WI38 (cell line): ENCODE data around the gene GXYLT1.
"Not testable (repeated sequence)": the region's sequence is repeated elsewhere in the genome, so short reads cannot be mapped to it uniquely, and the experiment has no call there.

ENCODE experiments used
- H3K4me3 ChIP-seq: 2 replicates; pipeline ENCODE4 v1.5.1; 2011; ENCODE audit warnings: low read depth, mild to moderate bottlenecking, control low read depth, low read length
- TF ChIP-seq, protein P1 (sequence below): IDR thresholded peaks from 2 replicates; pipeline ENCODE4 v1.5.1; 2012; ENCODE audit warnings: low read depth, mild to moderate bottlenecking, control low read depth, low read length

Gene GXYLT1

DNA sequence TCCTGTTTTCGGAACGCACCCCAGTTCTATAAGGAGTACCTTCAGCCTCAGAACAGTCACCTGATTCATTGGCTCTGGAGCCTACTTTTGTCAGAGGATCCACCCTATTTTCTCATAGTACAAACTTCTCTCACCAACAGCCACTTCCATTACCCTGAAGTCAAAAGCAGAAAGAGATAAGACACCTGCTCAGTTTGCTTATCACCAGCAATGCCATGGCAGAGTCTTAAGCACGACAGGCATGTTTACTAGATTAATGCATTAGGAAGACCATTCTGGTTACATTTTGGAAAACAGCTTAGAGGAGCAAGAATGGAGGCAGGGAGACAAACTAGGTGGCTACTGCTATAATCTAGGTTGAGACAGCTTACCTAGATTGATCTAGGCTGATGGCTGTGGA lies 67.7 kb downstream of the GXYLT1 start:
- TF ChIP-seq, protein P1, sequence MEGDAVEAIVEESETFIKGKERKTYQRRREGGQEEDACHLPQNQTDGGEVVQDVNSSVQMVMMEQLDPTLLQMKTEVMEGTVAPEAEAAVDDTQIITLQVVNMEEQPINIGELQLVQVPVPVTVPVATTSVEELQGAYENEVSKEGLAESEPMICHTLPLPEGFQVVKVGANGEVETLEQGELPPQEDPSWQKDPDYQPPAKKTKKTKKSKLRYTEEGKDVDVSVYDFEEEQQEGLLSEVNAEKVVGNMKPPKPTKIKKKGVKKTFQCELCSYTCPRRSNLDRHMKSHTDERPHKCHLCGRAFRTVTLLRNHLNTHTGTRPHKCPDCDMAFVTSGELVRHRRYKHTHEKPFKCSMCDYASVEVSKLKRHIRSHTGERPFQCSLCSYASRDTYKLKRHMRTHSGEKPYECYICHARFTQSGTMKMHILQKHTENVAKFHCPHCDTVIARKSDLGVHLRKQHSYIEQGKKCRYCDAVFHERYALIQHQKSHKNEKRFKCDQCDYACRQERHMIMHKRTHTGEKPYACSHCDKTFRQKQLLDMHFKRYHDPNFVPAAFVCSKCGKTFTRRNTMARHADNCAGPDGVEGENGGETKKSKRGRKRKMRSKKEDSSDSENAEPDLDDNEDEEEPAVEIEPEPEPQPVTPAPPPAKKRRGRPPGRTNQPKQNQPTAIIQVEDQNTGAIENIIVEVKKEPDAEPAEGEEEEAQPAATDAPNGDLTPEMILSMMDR: no peak
- H3K4me3 ChIP-seq: no peak overlapping the region

DNA sequence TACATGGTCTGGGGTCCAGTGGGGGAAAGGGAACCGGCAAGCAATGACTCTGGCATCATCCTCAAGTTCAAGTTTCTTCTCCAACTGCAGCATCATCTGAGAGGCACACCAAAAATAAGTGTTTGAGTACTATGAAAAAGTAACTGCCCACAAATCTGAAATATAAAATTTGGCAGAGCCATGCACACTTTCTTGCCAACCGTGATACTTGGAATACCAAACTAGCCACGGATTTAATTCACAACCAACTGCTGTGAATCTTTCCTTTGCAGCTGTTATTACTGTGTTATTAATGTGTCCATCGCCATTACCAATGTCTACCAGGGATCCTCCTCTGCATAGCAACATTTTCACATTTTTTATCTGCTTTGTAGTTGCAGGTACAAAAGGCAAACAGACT lies 74.6 kb downstream of the GXYLT1 start:
- H3K4me3 ChIP-seq: no peak overlapping the region
- TF ChIP-seq, protein P1: no peak

DNA sequence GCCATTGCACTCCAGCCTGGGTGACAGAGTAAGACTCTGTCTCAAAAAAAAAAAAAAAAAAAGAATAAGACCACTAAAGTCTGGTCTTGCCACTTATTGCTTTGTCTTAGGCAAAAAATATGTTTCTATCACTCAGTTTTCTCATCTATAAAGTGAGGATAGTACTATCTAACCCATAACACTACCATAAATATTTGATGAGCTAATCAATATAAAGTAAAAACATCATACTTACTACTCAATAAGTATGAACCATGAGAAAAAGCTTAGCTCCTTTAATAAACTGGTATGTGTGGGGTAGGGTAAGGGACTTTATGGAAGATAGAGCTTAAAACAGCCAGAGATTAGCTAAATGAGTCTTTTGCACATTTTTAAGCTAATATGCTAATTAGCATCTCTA lies 85.5 kb downstream of the GXYLT1 start:
- TF ChIP-seq, protein P1: no peak
- H3K4me3 ChIP-seq: no peak overlapping the region

DNA sequence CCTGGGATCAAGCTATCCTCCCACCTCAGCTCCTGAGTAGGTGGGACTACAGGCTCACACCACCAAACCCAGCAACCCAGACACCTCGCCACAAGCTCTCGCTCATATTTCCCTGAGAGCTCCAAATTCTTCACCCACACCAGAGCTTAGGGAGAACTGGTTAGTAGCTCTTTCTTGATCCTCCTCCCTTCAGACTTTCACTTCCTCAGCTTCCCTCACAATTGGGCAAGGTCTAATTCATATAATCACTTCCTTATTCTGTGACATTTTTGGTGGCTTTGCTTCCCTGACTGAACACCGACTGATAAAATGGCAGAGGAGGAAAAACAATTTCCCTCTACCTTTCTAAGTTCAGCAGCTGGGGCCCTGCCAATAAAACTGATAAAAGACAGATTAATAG lies 88.5 kb downstream of the GXYLT1 start:
- TF ChIP-seq, protein P1: no peak
- H3K4me3 ChIP-seq: no peak overlapping the region

DNA sequence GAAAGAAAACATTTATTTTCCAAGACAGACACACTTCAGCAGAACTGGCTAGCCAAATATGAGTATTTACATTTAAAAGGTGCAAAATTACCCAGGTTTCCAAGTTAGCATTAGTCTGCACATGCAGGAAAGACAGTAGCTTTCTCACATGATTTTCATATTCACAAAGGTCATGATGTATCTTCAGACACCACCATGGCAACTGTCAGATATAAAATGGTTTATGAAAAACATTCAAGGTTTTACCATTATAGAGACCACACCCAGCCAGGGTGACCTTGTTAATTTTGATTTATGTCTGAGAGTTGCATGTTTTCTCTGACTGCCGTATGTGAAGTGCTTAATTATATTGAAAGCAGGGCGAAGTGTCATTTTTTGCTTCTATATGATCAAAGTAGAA lies 91.2 kb downstream of the GXYLT1 start:
- H3K4me3 ChIP-seq: no peak overlapping the region
- TF ChIP-seq, protein P1: no peak

DNA sequence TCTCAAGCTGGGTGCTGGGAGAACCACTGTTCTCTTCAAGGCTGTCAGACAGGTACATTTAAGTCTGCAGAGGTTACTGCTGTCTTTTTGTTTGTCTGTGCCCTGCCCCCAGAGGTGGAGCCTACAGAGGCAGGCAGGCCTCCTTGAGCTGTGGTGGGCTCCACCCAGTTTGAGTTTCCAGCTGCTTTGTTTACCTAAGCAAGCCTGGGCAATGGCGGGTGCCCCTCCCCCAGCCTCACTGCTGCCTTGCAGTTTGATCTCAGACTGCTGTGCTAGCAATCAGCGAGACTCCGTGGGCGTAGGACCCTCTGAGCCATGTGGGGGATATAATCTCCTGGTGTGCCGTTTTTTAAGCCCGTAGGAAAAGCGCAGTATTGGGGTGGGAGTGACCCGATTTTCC lies 95.7 kb downstream of the GXYLT1 start:
- H3K4me3 ChIP-seq: not testable (repeated sequence)

DNA sequence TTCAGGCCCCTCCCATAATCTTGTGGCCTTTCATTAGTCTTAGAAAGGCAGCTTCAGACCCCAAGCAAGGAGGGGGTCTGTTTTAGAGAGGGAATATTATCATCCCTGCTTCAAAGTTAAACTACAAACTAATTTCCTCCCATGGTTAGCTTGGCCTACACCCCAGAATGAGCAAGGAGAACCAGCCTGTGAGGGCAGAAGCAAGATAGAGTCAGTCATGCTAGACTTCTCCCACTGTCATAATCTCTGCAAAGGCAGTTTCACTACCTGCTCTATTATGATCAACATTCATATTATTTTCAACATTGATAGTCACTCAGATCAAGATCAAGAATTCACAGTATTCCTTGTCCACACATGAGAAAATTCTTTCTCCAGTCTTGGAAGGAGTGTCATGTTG lies 105.1 kb downstream of the GXYLT1 start:
- TF ChIP-seq, protein P1: no peak
- H3K4me3 ChIP-seq: no peak overlapping the region

DNA sequence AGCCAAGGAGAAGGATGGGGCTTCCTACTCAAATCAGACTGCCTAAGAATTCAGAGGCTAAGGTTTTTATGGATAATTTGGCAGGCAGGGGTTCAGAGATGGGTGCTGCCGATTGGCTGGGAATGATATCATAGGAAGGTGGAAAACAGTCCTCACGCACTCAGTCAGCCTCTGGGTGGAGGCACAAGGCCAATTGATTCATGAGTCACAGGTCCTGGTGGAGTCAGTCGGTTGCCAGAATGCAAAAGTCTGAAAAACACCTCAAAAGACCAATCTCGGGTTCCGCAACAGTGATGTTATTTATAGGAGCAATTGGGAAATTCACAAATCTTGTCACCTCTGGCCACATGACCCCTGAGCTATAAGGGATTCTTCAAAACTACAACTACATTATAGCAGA lies 105.5 kb downstream of the GXYLT1 start:
- TF ChIP-seq, protein P1: no peak
- no peak overlapping the region for H3K4me3 ChIP-seq
